HL-60 (cell line): ENCODE measurements around the gene LAMC1.

ENCODE experiments used
- CTCF ChIP-seq: IDR thresholded peaks from one replicate; pipeline ENCODE4 v1.5.1; 2011; ENCODE audit warnings: low read length, control low read depth, inconsistent platforms; ENCODE audit not compliant: insufficient read depth
- GABPA ChIP-seq: IDR thresholded peaks from 2 replicates; pipeline ENCODE4 v1.6.1; 2012; ENCODE audit warnings: low read depth
- POLR2AphosphoS5 ChIP-seq: IDR thresholded peaks from 2 replicates; pipeline ENCODE4 v1.6.1; 2012; ENCODE audit warnings: low read depth
- REST ChIP-seq: IDR thresholded peaks from 2 replicates; pipeline ENCODE4 v1.6.1; 2012; ENCODE audit warnings: low read depth; ENCODE audit not compliant: insufficient replicate concordance
- SPI1 ChIP-seq: IDR thresholded peaks from 2 replicates; pipeline ENCODE4 v1.6.1; 2012; ENCODE audit warnings: low read depth, mild to moderate bottlenecking, borderline replicate concordance

GRCh38 chr1:183039330-183039729 lies 16.1 kb downstream of the LAMC1 start:
- TF ChIP-seq CTCF (no peak), REST (no peak), POLR2AphosphoS5 (no peak), GABPA (no peak), SPI1 (no peak)
